Osteoblast (primary cell): ENCODE measurements around the gene CRYBG2. TPM values are rescaled to one million over a fixed set of nuclear protein-coding genes. Genes with fewer than 3 reads are reported as not detected.

Experiments used
- DNase-seq: peaks from one replicate; pipeline ENCODE4 v3.0.0; 2011; ENCODE audit warnings: low spot score, mixed read lengths; ENCODE audit not compliant: insufficient read length; ENCODE audit errors: missing footprints
- H2AFZ ChIP-seq: 2 replicates; pipeline ENCODE4 v1.6.0; 2011; ENCODE audit warnings: mild to moderate bottlenecking, low read length
- H3K27ac ChIP-seq: 2 replicates; pipeline ENCODE4 v1.5.1; 2011; ENCODE audit warnings: mild to moderate bottlenecking, low read depth, low read length, moderate library complexity
- H3K27me3 ChIP-seq: 2 replicates; pipeline ENCODE4 v1.6.0; 2012; ENCODE audit warnings: mild to moderate bottlenecking, control low read depth, inconsistent platforms, low read length, moderate library complexity; ENCODE audit not compliant: insufficient read depth
- H3K36me3 ChIP-seq: 2 replicates; pipeline ENCODE4 v1.5.1; 2011; ENCODE audit warnings: mild to moderate bottlenecking, low read length, control low read depth, moderate library complexity; ENCODE audit not compliant: insufficient read depth
- H3K4me1 ChIP-seq: 2 replicates; pipeline ENCODE4 v1.5.1; 2011; ENCODE audit warnings: mild to moderate bottlenecking, low read length, control low read depth, moderate library complexity; ENCODE audit not compliant: insufficient read depth
- H3K4me2 ChIP-seq: 2 replicates; pipeline ENCODE4 v1.6.0; 2011; ENCODE audit warnings: mild to moderate bottlenecking, low read length; ENCODE audit not compliant: insufficient read depth
- H3K4me3 ChIP-seq: fragments of 200-600 bp; sonication (generic); 3 replicates; pipeline ENCODE4 v1.5.1; 2012; ENCODE audit warnings: mild to moderate bottlenecking, low read length, inconsistent platforms; ENCODE audit not compliant: insufficient read depth
- H3K79me2 ChIP-seq: 2 replicates; pipeline ENCODE4 v1.6.0; 2012; ENCODE audit warnings: mild to moderate bottlenecking, low read length, control low read depth, inconsistent platforms; ENCODE audit not compliant: insufficient read depth
- H3K9me3 ChIP-seq: 2 replicates; pipeline ENCODE4 v1.5.1; 2011; ENCODE audit warnings: low read depth, low read length, control low read depth
- H4K20me1 ChIP-seq: 2 replicates; pipeline ENCODE4 v1.6.0; 2012; ENCODE audit warnings: mild to moderate bottlenecking, low read length, control low read depth; ENCODE audit not compliant: insufficient read depth
- total RNA-seq: library from RNA; depleted of rRNA; stranded (reverse); fragments of >200 nt; gene quantifications from 2 replicates; pipeline ENCODE4 v1.2.3, GENCODE V29; 2012
- TF ChIP-seq, protein P1 (sequence below): IDR thresholded peaks from 2 replicates; pipeline ENCODE4 v1.5.1; 2011; ENCODE audit warnings: mild to moderate bottlenecking, low read depth, low read length, moderate library complexity; ENCODE audit errors: extremely low read depth

CRYBG2 gene
- total RNA-seq, 1 donor = not detected

- Histone ChIP-seq H4K20me1 (peaks cover 8% of the 10 kb centered on the region), H3K27me3 (no peaks in the 10 kb centered on the region), H3K79me2 (peaks cover 5% of the 10 kb centered on the region), H3K4me2 (no peak overlapping the region), H3K4me3 (no peak overlapping the region), H3K36me3 (peaks cover 9% of the 10 kb centered on the region), H2AFZ (no peak overlapping the region), H3K4me1 (peaks cover 30% of the 10 kb centered on the region), H3K27ac (no peak overlapping the region), H3K9me3 (no peaks in the 10 kb centered on the region)
- TF ChIP-seq, protein P1, sequence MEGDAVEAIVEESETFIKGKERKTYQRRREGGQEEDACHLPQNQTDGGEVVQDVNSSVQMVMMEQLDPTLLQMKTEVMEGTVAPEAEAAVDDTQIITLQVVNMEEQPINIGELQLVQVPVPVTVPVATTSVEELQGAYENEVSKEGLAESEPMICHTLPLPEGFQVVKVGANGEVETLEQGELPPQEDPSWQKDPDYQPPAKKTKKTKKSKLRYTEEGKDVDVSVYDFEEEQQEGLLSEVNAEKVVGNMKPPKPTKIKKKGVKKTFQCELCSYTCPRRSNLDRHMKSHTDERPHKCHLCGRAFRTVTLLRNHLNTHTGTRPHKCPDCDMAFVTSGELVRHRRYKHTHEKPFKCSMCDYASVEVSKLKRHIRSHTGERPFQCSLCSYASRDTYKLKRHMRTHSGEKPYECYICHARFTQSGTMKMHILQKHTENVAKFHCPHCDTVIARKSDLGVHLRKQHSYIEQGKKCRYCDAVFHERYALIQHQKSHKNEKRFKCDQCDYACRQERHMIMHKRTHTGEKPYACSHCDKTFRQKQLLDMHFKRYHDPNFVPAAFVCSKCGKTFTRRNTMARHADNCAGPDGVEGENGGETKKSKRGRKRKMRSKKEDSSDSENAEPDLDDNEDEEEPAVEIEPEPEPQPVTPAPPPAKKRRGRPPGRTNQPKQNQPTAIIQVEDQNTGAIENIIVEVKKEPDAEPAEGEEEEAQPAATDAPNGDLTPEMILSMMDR = no peak
- DNase-seq = peak; percentile 87
Observed at GRCh38 chr1:26288311-26288941, 65.5 kb downstream of the CRYBG2 start.

DNA sequence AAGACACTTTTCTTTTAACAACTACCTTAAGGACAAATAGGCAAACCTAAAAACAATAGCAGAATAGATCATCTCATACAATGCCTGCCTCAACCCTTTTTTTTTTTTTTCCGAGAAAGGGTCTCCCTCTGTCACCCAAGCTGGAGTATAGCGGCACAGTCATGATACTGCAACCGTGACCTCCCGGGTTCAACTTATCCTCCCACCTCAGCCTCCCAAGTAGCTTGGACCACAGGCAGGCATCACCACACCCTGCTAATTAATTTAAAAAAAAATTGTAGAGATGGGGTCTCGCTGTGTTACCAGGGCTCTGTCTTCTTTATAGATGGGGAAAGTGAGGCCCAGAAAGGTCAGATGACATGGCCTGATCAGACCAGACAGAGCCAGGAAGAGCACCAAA is 66.1 kb downstream of the CRYBG2 start:
- Histone ChIP-seq H3K27me3 (no peaks in the 10 kb centered on the region), H3K9me3 (no peaks in the 10 kb centered on the region), H2AFZ (no peak overlapping the region), H3K36me3 (peaks cover 15% of the 10 kb centered on the region), H3K4me2 (no peak overlapping the region), H3K27ac (no peak overlapping the region), H3K4me1 (peaks cover 36% of the 10 kb centered on the region), H4K20me1 (peaks cover 8% of the 10 kb centered on the region), H3K4me3 (no peak overlapping the region), H3K79me2 (peaks cover 11% of the 10 kb centered on the region)
- no peak for DNase-seq
- TF ChIP-seq, protein P1 = no peak

GRCh38 chr1:26287033-26287711 is 66.8 kb downstream of the CRYBG2 start:
- no peaks in the 10 kb centered on the region for H3K27me3 ChIP-seq
- no peak overlapping the region for H3K4me3 ChIP-seq
- peak overlapping the region; percentile 23 for H3K4me2 ChIP-seq
- peaks cover 21% of the 10 kb centered on the region for H3K36me3 ChIP-seq
- peaks cover 17% of the 10 kb centered on the region for H3K79me2 ChIP-seq
- H3K4me1 ChIP-seq = peaks cover 42% of the 10 kb centered on the region
- H2AFZ ChIP-seq = no peak overlapping the region
- H3K9me3 ChIP-seq = no peaks in the 10 kb centered on the region
- peaks cover 10% of the 10 kb centered on the region for H4K20me1 ChIP-seq
- TF ChIP-seq, protein P1 = no peak
- peak overlapping the region; percentile 9 for H3K27ac ChIP-seq
- DNase-seq = peak; percentile 89

GRCh38 chr1:26286064-26286416 is 67.9 kb downstream of the CRYBG2 start:
- peaks cover 28% of the 10 kb centered on the region for H3K79me2 ChIP-seq
- H3K4me1 ChIP-seq = peaks cover 53% of the 10 kb centered on the region
- TF ChIP-seq, protein P1 = no peak

More at GRCh38 chr1:26286064-26286416, 67.9 kb downstream of the CRYBG2 start:
- Histone ChIP-seq H3K27me3 (no peaks in the 10 kb centered on the region), H3K4me2 (no peak overlapping the region), H2AFZ (no peak overlapping the region), H3K36me3 (peaks cover 31% of the 10 kb centered on the region), H3K4me3 (no peak overlapping the region), H3K9me3 (no peaks in the 10 kb centered on the region), H4K20me1 (peaks cover 19% of the 10 kb centered on the region), H3K27ac (no peak overlapping the region)
- no peak for DNase-seq
